ENCODE measurements around the gene ZNF674. TPM values are rescaled to one million over a fixed set of nuclear protein-coding genes. Genes with fewer than 3 reads are reported as not detected.
"Not testable (repeated sequence)": the region's sequence is repeated elsewhere in the genome, so short reads cannot be mapped to it uniquely, and the experiment has no call there.

ZNF674 gene
- polyA plus RNA-seq, 3 donors: 0.31 to 2.9 (median 0.74) TPM

- no peak overlapping the region for H3K27ac ChIP-seq (ENCODE audit: low read depth, low read length)
- WGBS, 3 donors: 64 to 100% (median 90%) methylated on average over 2 of the region's 2 CpGs
These were observed 42.4 kb downstream of the ZNF674 start for GRCh38 chrX:46502848-46503247.

- WGBS, 3 donors: 79 to 100% (median 90%) methylated on average over 1 of the region's 1 CpG
- no peak overlapping the region for H3K27ac ChIP-seq (ENCODE audit: low read depth, low read length)
These were observed 45.2 kb downstream of the ZNF674 start for GRCh38 chrX:46500054-46500453.

- WGBS, 3 donors: 81 to 87% (median 83%) methylated on average over 10 of the region's 10 CpGs
- H3K27ac ChIP-seq (ENCODE audit: low read depth, low read length): no peak overlapping the region
These were observed 56.5 kb downstream of the ZNF674 start for GRCh38 chrX:46488712-46489111.

- H3K27ac ChIP-seq (ENCODE audit: low read depth, low read length): no peak overlapping the region
- WGBS, 3 donors: 75 to 89% (median 83%) methylated on average over 7 to 8 of the region's 8 CpGs
These were observed 59.3 kb downstream of the ZNF674 start for GRCh38 chrX:46485897-46486296.

- 85 to 100% (median 97%) methylated on average over 2 of the region's 2 CpGs for whole genome bisulfite sequencing, 3 donors
- H3K27ac ChIP-seq (ENCODE audit: low read depth, low read length): not testable (repeated sequence)
These were observed 66.6 kb downstream of the ZNF674 start for GRCh38 chrX:46478634-46479033.

GRCh38 chrX:46477435-46477834 is 67.8 kb downstream of the ZNF674 start:
- 8 to 24% (median 23%) methylated on average over 2 of the region's 2 CpGs for WGBS, 3 donors
- no peak overlapping the region for H3K27ac ChIP-seq (ENCODE audit: low read depth, low read length)

GRCh38 chrX:46465203-46465602 is 80.0 kb downstream of the ZNF674 start:
- WGBS, 3 donors: 60 to 96% (median 66%) methylated on average over 1 of the region's 1 CpG
- H3K27ac ChIP-seq (ENCODE audit: low read depth, low read length): no peak overlapping the region

GRCh38 chrX:46463682-46464081 is 81.5 kb downstream of the ZNF674 start:
- H3K27ac ChIP-seq (ENCODE audit: low read depth, low read length): no peak overlapping the region
- 56 to 59% (median 56%) methylated on average over 3 of the region's 3 CpGs for WGBS, 3 donors

- H3K27ac ChIP-seq (ENCODE audit: low read depth, low read length): no peak overlapping the region
- 44 to 66% (median 47%) methylated on average over 2 of the region's 2 CpGs for WGBS, 3 donors
These were observed 83.5 kb downstream of the ZNF674 start for GRCh38 chrX:46461660-46462191.

GRCh38 chrX:46460801-46461659 is 84.2 kb downstream of the ZNF674 start:
- 45 to 82% (median 56%) methylated on average over 7 to 8 of the region's 8 CpGs for WGBS, 3 donors
- not testable (repeated sequence) for H3K27ac ChIP-seq (ENCODE audit: low read depth, low read length)

- WGBS, 3 donors: 81 to 90% (median 85%) methylated on average over 3 of the region's 3 CpGs
- H3K27ac ChIP-seq (ENCODE audit: low read depth, low read length): no peak overlapping the region
These were observed 85.6 kb downstream of the ZNF674 start for GRCh38 chrX:46459603-46460002.

- no peak overlapping the region for H3K27ac ChIP-seq (ENCODE audit: low read depth, low read length)
These were observed 88.9 kb downstream of the ZNF674 start for GRCh38 chrX:46456125-46456922.

More at GRCh38 chrX:46456125-46456922, 88.9 kb downstream of the ZNF674 start:
- 43 to 78% (median 62%) methylated on average over 3 of the region's 3 CpGs for WGBS, 3 donors

Other genes starting within 250 kb of the ZNF674 start
- gene CHST7, start 28.3 kb upstream of the ZNF674 start, polyA plus RNA-seq: 1 to 10 TPM; 1.7 to 7.5 (median 3.0) TPM
- 1 to 10 TPM in 1 of 3 donors, under 1 TPM in 2; 0.11 to 2.5 (median 0.40) TPM for gene SLC9A7, start 213.7 kb upstream of the ZNF674 start, polyA plus RNA-seq